Loucy (cell line): ENCODE results near the gene GPT2.

ENCODE experiments used
- EZH2phosphoT487 ChIP-seq: fragments of 200-600 bp; IDR thresholded peaks from 2 replicates; pipeline ENCODE4 v1.6.1; 2018; ENCODE audit warnings: antibody characterized with exemption, mild to moderate bottlenecking, moderate library complexity, borderline replicate concordance
- TF ChIP-seq, protein P1 (sequence below): fragments of 200-600 bp; sonication (generic); conservative IDR thresholded peaks from 2 replicates; pipeline ENCODE4 v1.5.1; 2014; ENCODE audit warnings: mild to moderate bottlenecking, antibody characterized with exemption, low read length

DNA sequence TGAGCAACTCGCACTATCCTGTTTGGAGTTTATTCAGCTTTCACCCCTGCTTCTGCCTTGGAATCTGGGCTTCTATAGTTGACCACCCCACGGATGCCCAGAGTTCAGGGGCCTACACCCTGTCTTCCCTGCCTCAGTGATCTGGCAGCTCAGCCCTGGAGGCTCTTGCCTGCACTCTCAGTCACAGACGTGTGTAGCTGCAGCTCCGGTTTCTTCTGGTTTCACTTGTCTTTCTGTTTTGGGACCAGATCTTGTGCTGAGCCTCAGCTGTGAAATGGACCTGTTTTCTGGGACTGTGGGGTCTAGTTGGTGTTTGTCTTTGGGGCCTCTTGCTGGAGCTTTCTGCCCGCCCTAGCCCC lies 5.8 kb downstream of the GPT2 start:
- TF ChIP-seq, protein P1, sequence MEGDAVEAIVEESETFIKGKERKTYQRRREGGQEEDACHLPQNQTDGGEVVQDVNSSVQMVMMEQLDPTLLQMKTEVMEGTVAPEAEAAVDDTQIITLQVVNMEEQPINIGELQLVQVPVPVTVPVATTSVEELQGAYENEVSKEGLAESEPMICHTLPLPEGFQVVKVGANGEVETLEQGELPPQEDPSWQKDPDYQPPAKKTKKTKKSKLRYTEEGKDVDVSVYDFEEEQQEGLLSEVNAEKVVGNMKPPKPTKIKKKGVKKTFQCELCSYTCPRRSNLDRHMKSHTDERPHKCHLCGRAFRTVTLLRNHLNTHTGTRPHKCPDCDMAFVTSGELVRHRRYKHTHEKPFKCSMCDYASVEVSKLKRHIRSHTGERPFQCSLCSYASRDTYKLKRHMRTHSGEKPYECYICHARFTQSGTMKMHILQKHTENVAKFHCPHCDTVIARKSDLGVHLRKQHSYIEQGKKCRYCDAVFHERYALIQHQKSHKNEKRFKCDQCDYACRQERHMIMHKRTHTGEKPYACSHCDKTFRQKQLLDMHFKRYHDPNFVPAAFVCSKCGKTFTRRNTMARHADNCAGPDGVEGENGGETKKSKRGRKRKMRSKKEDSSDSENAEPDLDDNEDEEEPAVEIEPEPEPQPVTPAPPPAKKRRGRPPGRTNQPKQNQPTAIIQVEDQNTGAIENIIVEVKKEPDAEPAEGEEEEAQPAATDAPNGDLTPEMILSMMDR: no peak
- TF ChIP-seq EZH2phosphoT487: no peak
